H9 (cell line): Measurements from ENCODE around the gene OR2AG2. TPM values are rescaled to one million over a fixed set of nuclear protein-coding genes. Genes with fewer than 3 reads are reported as not detected.
A peak's percentile ranks its signal among the peaks of the same experiment; 100 is the strongest.

Experiments used
- DNase-seq: peaks from one replicate; pipeline ENCODE4 v3.0.0-alpha.2; 2017
- H2AFZ ChIP-seq: one replicate; pipeline ENCODE4 v1.6.1; 2013; ENCODE audit warnings: mild to moderate bottlenecking, low read length, control low read depth, moderate library complexity
- H2AK5ac ChIP-seq: 2 replicates; pipeline ENCODE4 v1.6.1; 2013; ENCODE audit warnings: low read length, control low read depth, mixed read lengths; ENCODE audit not compliant: insufficient read length
- H2BK120ac ChIP-seq: one replicate; pipeline ENCODE4 v1.6.1; 2013; ENCODE audit warnings: low read depth, mild to moderate bottlenecking, low read length, control low read depth, inconsistent platforms; ENCODE audit not compliant: poor library complexity, severe bottlenecking
- H2BK12ac ChIP-seq: 2 replicates; pipeline ENCODE4 v1.6.1; 2013; ENCODE audit warnings: low read length, control low read depth, mixed read lengths, low read depth; ENCODE audit not compliant: insufficient read length
- H2BK15ac ChIP-seq: 2 replicates; pipeline ENCODE4 v1.6.1; 2013; ENCODE audit warnings: low read depth, low read length, control low read depth
- H2BK20ac ChIP-seq: one replicate; pipeline ENCODE4 v1.6.1; 2013; ENCODE audit warnings: low read depth, mild to moderate bottlenecking, low read length, control low read depth, inconsistent platforms; ENCODE audit not compliant: poor library complexity, severe bottlenecking
- H2BK5ac ChIP-seq: 2 replicates; pipeline ENCODE4 v1.6.1; 2013; ENCODE audit warnings: low read length, control low read depth, mixed read lengths; ENCODE audit not compliant: insufficient read length
- H3K14ac ChIP-seq: 2 replicates; pipeline ENCODE4 v1.6.1; 2013; ENCODE audit warnings: low read length, control low read depth; ENCODE audit not compliant: insufficient read depth
- H3K18ac ChIP-seq: 2 replicates; pipeline ENCODE4 v1.6.1; 2013; ENCODE audit warnings: low read depth, mild to moderate bottlenecking, mixed read lengths, low read length, control low read depth; ENCODE audit not compliant: insufficient read length
- H3K23ac ChIP-seq: 2 replicates; pipeline ENCODE4 v1.6.1; 2013; ENCODE audit warnings: low read length, control low read depth, mixed read lengths, low read depth; ENCODE audit not compliant: insufficient read length
- H3K23me2 ChIP-seq: 2 replicates; pipeline ENCODE4 v1.6.1; 2013; ENCODE audit warnings: low read depth, mild to moderate bottlenecking, mixed read lengths, low read length, control low read depth; ENCODE audit not compliant: insufficient read length, poor library complexity, severe bottlenecking
- H3K27ac ChIP-seq: 2 replicates; pipeline ENCODE4 v1.5.1; 2013; ENCODE audit warnings: low read length, control low read depth, mixed read lengths, low read depth; ENCODE audit not compliant: insufficient read length
- H3K27me3 ChIP-seq: 2 replicates; pipeline ENCODE4 v1.6.1; 2013; ENCODE audit warnings: low read length, control low read depth, inconsistent platforms; ENCODE audit not compliant: insufficient read depth
- H3K4ac ChIP-seq: 2 replicates; pipeline ENCODE4 v1.6.1; 2013; ENCODE audit warnings: low read depth, mild to moderate bottlenecking, control low read depth, inconsistent platforms, low read length, moderate library complexity
- H3K4me1 ChIP-seq: 2 replicates; pipeline ENCODE4 v1.6.1; 2013; ENCODE audit warnings: low read length, control low read depth, inconsistent platforms; ENCODE audit not compliant: insufficient read depth
- H3K4me2 ChIP-seq: 2 replicates; pipeline ENCODE4 v1.6.1; 2013; ENCODE audit warnings: low read length, control low read depth, mixed read lengths; ENCODE audit not compliant: insufficient read length, insufficient read depth
- H3K56ac ChIP-seq: 2 replicates; pipeline ENCODE4 v1.6.1; 2013; ENCODE audit warnings: low read depth, mild to moderate bottlenecking, mixed read lengths, low read length, control low read depth; ENCODE audit not compliant: insufficient read length
- H3K79me1 ChIP-seq: 2 replicates; pipeline ENCODE4 v1.6.1; 2013; ENCODE audit warnings: low read depth, mild to moderate bottlenecking, moderate library complexity, low read length, control low read depth, inconsistent platforms; ENCODE audit not compliant: insufficient read depth, poor library complexity, severe bottlenecking
- H3K79me2 ChIP-seq: 2 replicates; pipeline ENCODE4 v1.6.1; 2013; ENCODE audit warnings: low read length, control low read depth, inconsistent platforms; ENCODE audit not compliant: insufficient read depth
- H3K9ac ChIP-seq: 2 replicates; pipeline ENCODE4 v1.6.1; 2013; ENCODE audit warnings: low read length, control low read depth, mixed read lengths; ENCODE audit not compliant: insufficient read length; ENCODE audit errors: extremely low read depth
- H3K9me3 ChIP-seq: one replicate; pipeline ENCODE4 v1.6.1; 2013; ENCODE audit warnings: low read depth, low read length, inconsistent platforms; ENCODE audit not compliant: control insufficient read depth
- H3T11ph ChIP-seq: one replicate; pipeline ENCODE4 v1.6.1; 2013; ENCODE audit warnings: mild to moderate bottlenecking, low read length, control low read depth, inconsistent platforms
- H4K20me1 ChIP-seq: one replicate; pipeline ENCODE4 v1.6.1; 2013; ENCODE audit not compliant: control insufficient read depth, insufficient read length, insufficient read depth
- H4K5ac ChIP-seq: 2 replicates; pipeline ENCODE4 v1.6.1; 2013; ENCODE audit warnings: low read depth, mild to moderate bottlenecking, mixed read lengths, low read length, control low read depth; ENCODE audit not compliant: insufficient read length
- H4K8ac ChIP-seq: replicated peaks from 2 replicates; pipeline ENCODE4 v1.6.1; 2013; ENCODE audit warnings: low read length, control low read depth, mixed read lengths, low read depth; ENCODE audit not compliant: insufficient read length
- H4K91ac ChIP-seq: 2 replicates; pipeline ENCODE4 v1.6.1; 2013; ENCODE audit warnings: low read depth, mild to moderate bottlenecking, moderate library complexity, mixed read lengths, low read length, control low read depth; ENCODE audit not compliant: insufficient read length
- H3K27ac Mint-ChIP-seq, 3 experiments: 2 replicates in 2 of 3; 3 replicates in 1 of 3; pipeline ENCODE4 v1.8.0; 2020 to 2021; ENCODE audit warnings: mixed read lengths in 3 of 3, mild to moderate bottlenecking in 1 of 3, moderate library complexity in 1 of 3
- H3K27me3 Mint-ChIP-seq: 2 replicates; pipeline ENCODE4 v1.8.0; 2021; ENCODE audit warnings: low read depth, mild to moderate bottlenecking, moderate library complexity, mixed read lengths
- H3K36me3 Mint-ChIP-seq, 3 experiments: 2 replicates in 2 of 3; 3 replicates in 1 of 3; pipeline ENCODE4 v1.8.0; 2020 to 2021; ENCODE audit warnings: low read depth in 3 of 3, mixed read lengths in 3 of 3; ENCODE audit not compliant: insufficient read depth in 1 of 3
- H3K4me1 Mint-ChIP-seq, 2 experiments: 2 replicates each; pipeline ENCODE4 v1.8.0; 2020; ENCODE audit warnings: mixed read lengths in 2 of 2
- H3K4me3 Mint-ChIP-seq, 2 experiments: 2 replicates in 1 of 2; 3 replicates in 1 of 2; pipeline ENCODE4 v1.8.0; 2020 to 2021; ENCODE audit warnings: mild to moderate bottlenecking in 2 of 2, mixed read lengths in 2 of 2, moderate library complexity in 1 of 2
- H3K9me3 Mint-ChIP-seq, 2 experiments: 2 replicates in 1 of 2; 3 replicates in 1 of 2; pipeline ENCODE4 v1.8.0; 2020; ENCODE audit warnings: mild to moderate bottlenecking in 2 of 2, mixed read lengths in 2 of 2, moderate library complexity in 1 of 2
- CTCF ChIP-seq: fragments of 200-600 bp; sonication (generic); conservative IDR thresholded peaks from 3 replicates; pipeline ENCODE4 v1.8.0; 2021; ENCODE audit warnings: antibody characterized with exemption, mild to moderate bottlenecking
- whole genome bisulfite sequencing: extraction: QIAGEN DNeasy Blood & Tissue Kit; methylation state at CpG from one replicate; pipeline ENCODE4 v1.1.7; 2013; ENCODE audit warnings: missing lambda C conversion rate, low lambda C conversion rate, mixed read lengths; ENCODE audit not compliant: insufficient read length; ENCODE audit errors: extremely low coverage; 5-methylcytosine and 5-hydroxymethylcytosine counted together
- total RNA-seq: library from RNA; stranded (reverse); gene quantifications from 2 replicates; pipeline ENCODE4 v1.2.1, GENCODE V29; 2021

Gene OR2AG2
- total RNA-seq, 1 experiment from 2014 or later = 0.33 TPM

DNA sequence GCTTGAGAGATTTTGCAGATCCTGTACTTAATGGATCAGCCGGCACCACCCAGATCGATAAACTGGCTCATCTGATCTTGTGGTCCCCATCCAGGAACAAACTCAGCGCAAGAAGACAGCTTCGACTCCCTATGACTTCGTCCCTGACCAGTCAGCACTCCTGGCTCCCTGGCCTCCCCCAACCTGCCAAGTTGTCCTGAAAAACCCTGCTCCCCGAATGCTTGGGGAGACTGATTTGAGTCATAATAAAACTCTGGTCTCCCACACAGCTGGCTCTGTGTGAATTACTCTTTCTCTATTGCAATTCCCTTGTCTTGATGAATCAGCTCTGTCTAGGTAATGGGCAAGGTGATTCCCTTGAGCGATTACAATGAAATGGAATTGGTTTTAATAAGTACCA lies 29.5 kb downstream of the OR2AG2 start:
- no CpG with 5 or more reads among the region's 7 CpGs for WGBS
- Mint-ChIP-seq H3K27ac (peak overlapping the region in 1 of 3 experiments; percentile 46; a peak in 2 of 7 replicates), H3K4me3 (no peak overlapping the region), H3K27me3 (peaks cover 2% of the 10 kb centered on the region; the same call in 1 of the 2 replicates), H3K4me1 (no peaks in the 10 kb centered on the region), H3K36me3 (no peaks in the 10 kb centered on the region), H3K9me3 (no peaks in the 10 kb centered on the region; a peak in 1 of 5 replicates)
- Histone ChIP-seq H3K18ac (no peak overlapping the region), H2AK5ac (no peak overlapping the region), H3K56ac (no peak overlapping the region), H2AFZ (no peak overlapping the region), H3K9me3 (no peaks in the 10 kb centered on the region), H3K23ac (no peak overlapping the region), H2BK120ac (no peak overlapping the region), H4K5ac (no peak overlapping the region), H4K20me1 (no peaks in the 10 kb centered on the region), H3K27ac (no peak overlapping the region), H3K79me1 (no peaks in the 10 kb centered on the region), H3K23me2 (no peaks in the 10 kb centered on the region), H3K14ac (no peak overlapping the region), H4K8ac (no peak overlapping the region), H3K4ac (no peak overlapping the region), H2BK12ac (no peak overlapping the region), H2BK5ac (no peak overlapping the region), H2BK20ac (no peak overlapping the region), H3K79me2 (no peaks in the 10 kb centered on the region), H3K4me2 (no peak overlapping the region), H2BK15ac (no peak overlapping the region), H3K4me1 (no peaks in the 10 kb centered on the region), H3K9ac (no peak overlapping the region), H3T11ph (no peak overlapping the region), H3K27me3 (no peaks in the 10 kb centered on the region), H4K91ac (no peak overlapping the region)
- DNase-seq = no peak
- TF ChIP-seq CTCF = no peak
